Stimulated activated CD8-positive, alpha-beta memory T cell treated with anti-CD3 and anti-CD28 coated beads, Interleukin-7, amount 100 ng/mL, for 1 hour (primary cell): Measurements from ENCODE around the gene SUMO3.

ENCODE experiments used
- DNase-seq, 2 donors: peaks; one replicate each; pipeline ENCODE4 v3.0.0-alpha.2; 2020; ENCODE audit warnings: low read depth in 2 of 2

Gene SUMO3

GRCh38 chr21:44801468-44802395, 16.1 kb downstream of the SUMO3 start, which contains the start of gene UBE2G2:
UBE2G2 (minus strand) TSS chr21:44801820; CDS start chr21:44801748, 72 bp downstream.
- peak; percentile 70 to 71 for DNase-seq

- no peak for DNase-seq
Observed at GRCh38 chr21:44800971-44801467, 16.8 kb downstream of the SUMO3 start.

- DNase-seq = no peak
Observed at GRCh38 chr21:44800103-44800502, 17.8 kb downstream of the SUMO3 start.

GRCh38 chr21:44799646-44800045, 18.2 kb downstream of the SUMO3 start:
- DNase-seq = no peak

GRCh38 chr21:44797775-44798174, 20.1 kb downstream of the SUMO3 start:
- DNase-seq = no peak

- DNase-seq = no peak
Observed at GRCh38 chr21:44795342-44795741, 22.5 kb downstream of the SUMO3 start.

GRCh38 chr21:44793592-44794374, 24.1 kb downstream of the SUMO3 start:
- DNase-seq = no peak

GRCh38 chr21:44792702-44793591, 24.9 kb downstream of the SUMO3 start:
- DNase-seq = peak in 1 of 2 donors; percentile 25

- DNase-seq = no peak
Observed at GRCh38 chr21:44791993-44792392, 25.9 kb downstream of the SUMO3 start.

GRCh38 chr21:44791246-44791645, 26.6 kb downstream of the SUMO3 start:
- DNase-seq = no peak

GRCh38 chr21:44790368-44790767, 27.5 kb downstream of the SUMO3 start:
- DNase-seq = no peak

- DNase-seq = no peak
Observed at GRCh38 chr21:44789880-44790279, 28.0 kb downstream of the SUMO3 start.

- DNase-seq = no peak
Observed at GRCh38 chr21:44785620-44786335, 32.1 kb downstream of the SUMO3 start.

GRCh38 chr21:44784810-44785209, 33.1 kb downstream of the SUMO3 start:
- no peak for DNase-seq

- no peak for DNase-seq
Observed at GRCh38 chr21:44783020-44783696, 34.7 kb downstream of the SUMO3 start.

- DNase-seq = no peak
Observed at GRCh38 chr21:44780767-44781459, 36.9 kb downstream of the SUMO3 start.

GRCh38 chr21:44780137-44780502, 37.7 kb downstream of the SUMO3 start:
- no peak for DNase-seq

- DNase-seq = no peak
Observed at GRCh38 chr21:44779417-44780136, 38.3 kb downstream of the SUMO3 start.

GRCh38 chr21:44778983-44779382, 38.9 kb downstream of the SUMO3 start:
- DNase-seq = no peak
